ENCODE measurements around the gene ARHGAP32.

DNA sequence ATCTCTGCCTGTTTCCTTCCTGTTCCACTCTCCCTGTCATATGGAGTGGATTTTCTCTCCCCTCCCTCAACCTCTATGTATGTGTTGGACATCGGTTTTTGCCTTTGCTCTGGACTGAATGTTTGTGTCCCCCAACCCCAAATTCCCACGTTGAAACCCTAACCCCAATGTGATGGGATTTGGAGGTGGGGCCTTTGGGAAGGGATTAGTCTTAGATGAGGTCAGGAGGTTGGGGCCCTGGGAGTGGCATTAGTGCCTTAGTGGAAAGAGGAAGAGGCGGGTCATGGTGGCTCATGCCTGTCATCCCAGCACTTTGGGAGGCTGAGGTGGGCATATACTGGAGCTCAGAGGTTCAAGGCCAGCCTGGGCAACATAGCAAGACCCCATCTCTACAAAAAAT lies 261.1 kb downstream of the ARHGAP32 start:
- TF ChIP-seq ZNF8 (CRISPR knock-in tag; IDR thresholded peaks at IDR 0.05), result no peak
- TF ChIP-seq, protein P1, sequence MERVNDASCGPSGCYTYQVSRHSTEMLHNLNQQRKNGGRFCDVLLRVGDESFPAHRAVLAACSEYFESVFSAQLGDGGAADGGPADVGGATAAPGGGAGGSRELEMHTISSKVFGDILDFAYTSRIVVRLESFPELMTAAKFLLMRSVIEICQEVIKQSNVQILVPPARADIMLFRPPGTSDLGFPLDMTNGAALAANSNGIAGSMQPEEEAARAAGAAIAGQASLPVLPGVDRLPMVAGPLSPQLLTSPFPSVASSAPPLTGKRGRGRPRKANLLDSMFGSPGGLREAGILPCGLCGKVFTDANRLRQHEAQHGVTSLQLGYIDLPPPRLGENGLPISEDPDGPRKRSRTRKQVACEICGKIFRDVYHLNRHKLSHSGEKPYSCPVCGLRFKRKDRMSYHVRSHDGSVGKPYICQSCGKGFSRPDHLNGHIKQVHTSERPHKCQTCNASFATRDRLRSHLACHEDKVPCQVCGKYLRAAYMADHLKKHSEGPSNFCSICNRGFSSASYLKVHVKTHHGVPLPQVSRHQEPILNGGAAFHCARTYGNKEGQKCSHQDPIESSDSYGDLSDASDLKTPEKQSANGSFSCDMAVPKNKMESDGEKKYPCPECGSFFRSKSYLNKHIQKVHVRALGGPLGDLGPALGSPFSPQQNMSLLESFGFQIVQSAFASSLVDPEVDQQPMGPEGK (CRISPR knock-in tag; IDR thresholded peaks at IDR 0.05; ENCODE audit: borderline replicate concordance), result no peak
- TF ChIP-seq RARB (CRISPR knock-in tag; IDR thresholded peaks at IDR 0.05), result no peak
- TF ChIP-seq, protein P2, sequence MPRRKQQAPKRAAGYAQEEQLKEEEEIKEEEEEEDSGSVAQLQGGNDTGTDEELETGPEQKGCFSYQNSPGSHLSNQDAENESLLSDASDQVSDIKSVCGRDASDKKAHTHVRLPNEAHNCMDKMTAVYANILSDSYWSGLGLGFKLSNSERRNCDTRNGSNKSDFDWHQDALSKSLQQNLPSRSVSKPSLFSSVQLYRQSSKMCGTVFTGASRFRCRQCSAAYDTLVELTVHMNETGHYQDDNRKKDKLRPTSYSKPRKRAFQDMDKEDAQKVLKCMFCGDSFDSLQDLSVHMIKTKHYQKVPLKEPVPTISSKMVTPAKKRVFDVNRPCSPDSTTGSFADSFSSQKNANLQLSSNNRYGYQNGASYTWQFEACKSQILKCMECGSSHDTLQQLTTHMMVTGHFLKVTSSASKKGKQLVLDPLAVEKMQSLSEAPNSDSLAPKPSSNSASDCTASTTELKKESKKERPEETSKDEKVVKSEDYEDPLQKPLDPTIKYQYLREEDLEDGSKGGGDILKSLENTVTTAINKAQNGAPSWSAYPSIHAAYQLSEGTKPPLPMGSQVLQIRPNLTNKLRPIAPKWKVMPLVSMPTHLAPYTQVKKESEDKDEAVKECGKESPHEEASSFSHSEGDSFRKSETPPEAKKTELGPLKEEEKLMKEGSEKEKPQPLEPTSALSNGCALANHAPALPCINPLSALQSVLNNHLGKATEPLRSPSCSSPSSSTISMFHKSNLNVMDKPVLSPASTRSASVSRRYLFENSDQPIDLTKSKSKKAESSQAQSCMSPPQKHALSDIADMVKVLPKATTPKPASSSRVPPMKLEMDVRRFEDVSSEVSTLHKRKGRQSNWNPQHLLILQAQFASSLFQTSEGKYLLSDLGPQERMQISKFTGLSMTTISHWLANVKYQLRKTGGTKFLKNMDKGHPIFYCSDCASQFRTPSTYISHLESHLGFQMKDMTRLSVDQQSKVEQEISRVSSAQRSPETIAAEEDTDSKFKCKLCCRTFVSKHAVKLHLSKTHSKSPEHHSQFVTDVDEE (CRISPR knock-in tag; IDR thresholded peaks at IDR 0.05), result no peak
